ENCODE data around the gene ZNRF1. TPM values are rescaled to one million over a fixed set of nuclear protein-coding genes. Genes with fewer than 3 reads are reported as not detected.

Gene ZNRF1
- total and polyA plus RNA-seq, 7 donors, result 10.6 to 33.0 (median 16.9) TPM

GRCh38 chr16:74991593-74992403 lies 7.0 kb upstream of the ZNRF1 start:
- 13 to 57% methylated on average over 13 of the region's 13 CpGs for WGBS, 2 donors
- H3K27ac ChIP-seq, result peak overlapping the region; percentile 19 to 52 (median 26)
- no peak for TF ChIP-seq POLR2AphosphoS5 (IDR thresholded peaks at IDR 0.05)
- TF ChIP-seq EP300 (IDR thresholded peaks at IDR 0.05), result no peak
- TF ChIP-seq POLR2A (IDR thresholded peaks at IDR 0.05), result no peak
- TF ChIP-seq CTCF (IDR thresholded peaks at IDR 0.05), result no peak
- H3K9me3 ChIP-seq, result no peaks in the 10 kb centered on the region
- H3K4me3 ChIP-seq, result no peak overlapping the region
- intact Hi-C loops (cut with DNase I), result no loop called here
- no peaks in the 10 kb centered on the region for H3K4me1 ChIP-seq
- H3K27me3 ChIP-seq, result no peaks in the 10 kb centered on the region
- no peaks in the 10 kb centered on the region for H3K36me3 ChIP-seq
- DNase-seq, result no peak

- no peaks in the 10 kb centered on the region for H3K9me3 ChIP-seq
- H3K4me1 ChIP-seq, result peaks cover 0 to 24% (median 8%) of the 10 kb centered on the region in 4 donors
- no peak for TF ChIP-seq POLR2A (IDR thresholded peaks at IDR 0.05)
- TF ChIP-seq POLR2AphosphoS5 (IDR thresholded peaks at IDR 0.05), result no peak
- no peak for TF ChIP-seq EP300 (IDR thresholded peaks at IDR 0.05)
- TF ChIP-seq CTCF (IDR thresholded peaks at IDR 0.05), result no peak
- H3K4me3 ChIP-seq, result no peak overlapping the region
- H3K27ac ChIP-seq, result no peak overlapping the region
- no peaks in the 10 kb centered on the region for H3K27me3 ChIP-seq
- WGBS, 2 donors, result 94 to 95% methylated on average over 1 of the region's 1 CpG
- DNase-seq, result no peak
- intact Hi-C loops (cut with DNase I), result no loop called here
- no peaks in the 10 kb centered on the region for H3K36me3 ChIP-seq
Observed at GRCh38 chr16:74995986-74996385, 2.8 kb upstream of the ZNRF1 start.

GRCh38 chr16:74997042-74997491 lies 1.8 kb upstream of the ZNRF1 start:
- H3K27ac ChIP-seq, result no peak overlapping the region
- intact Hi-C loops (cut with DNase I), result no loop called here

GRCh38 chr16:74999219-74999608 lies 390 bp downstream of the ZNRF1 start:
- intact Hi-C loops (cut with DNase I), result no loop called here
- no peaks in the 10 kb centered on the region for H3K9me3 ChIP-seq
- DNase-seq, result peak; percentile 73
- no peaks in the 10 kb centered on the region for H3K27me3 ChIP-seq
- peak overlapping the region; percentile 84 to 99 (median 93) for H3K4me3 ChIP-seq
- H3K36me3 ChIP-seq, result no peaks in the 10 kb centered on the region
- peak overlapping the region; percentile 77 to 93 (median 92) for H3K27ac ChIP-seq
- TF ChIP-seq CTCF (IDR thresholded peaks at IDR 0.05) (no peak), POLR2AphosphoS5 (IDR thresholded peaks at IDR 0.05) (peak in 1 of 4 donors; percentile 37)
- WGBS, 2 donors, result 1% methylated on average over 44 of the region's 44 CpGs
- H3K4me1 ChIP-seq, result peaks cover 0 to 43% (median 21%) of the 10 kb centered on the region in 4 donors

More at GRCh38 chr16:74997042-74997491, 1.8 kb upstream of the ZNRF1 start:
- Histone ChIP-seq H3K9me3 (no peaks in the 10 kb centered on the region), H3K36me3 (no peaks in the 10 kb centered on the region), H3K27me3 (no peaks in the 10 kb centered on the region), H3K4me3 (no peak overlapping the region), H3K4me1 (peaks cover 0 to 35% (median 18%) of the 10 kb centered on the region in 4 donors)
- no peak for DNase-seq
- 84 to 91% methylated on average over 8 of the region's 8 CpGs for WGBS, 2 donors
- no peak for TF ChIP-seq CTCF (IDR thresholded peaks at IDR 0.05)
- TF ChIP-seq POLR2AphosphoS5 (IDR thresholded peaks at IDR 0.05), result no peak
- TF ChIP-seq POLR2A (IDR thresholded peaks at IDR 0.05), result no peak
- TF ChIP-seq EP300 (IDR thresholded peaks at IDR 0.05), result no peak
